Gastrocnemius medialis (tissue), 4 donors: Measurements from ENCODE around the gene RERE. TPM values are rescaled to one million over a fixed set of nuclear protein-coding genes. Genes with fewer than 3 reads are reported as not detected.

Source experiments
- ATAC-seq, 2 donors: fragments of 150-250 bp; one replicate each; pipeline ENCODE4 v1.9.1; 2016
- DNase-seq, 2 donors: peaks; one replicate each; pipeline ENCODE4 v3.0.0-alpha.2; 2019
- H3K27ac ChIP-seq, 4 donors: fragments of 200-600 bp; sonication (generic); 1 replicate in 1 of 4; 2 replicates in 3 of 4; pipeline ENCODE4 v1.5.1; 2016 to 2018; ENCODE audit warnings: mild to moderate bottlenecking in 2 of 4, moderate library complexity in 1 of 4
- H3K27me3 ChIP-seq, 3 donors: fragments of 200-600 bp; sonication (generic) in 2 of 3; 1 replicate in 1 of 3; 2 replicates in 2 of 3; pipeline versions ENCODE4 v1.5.1 to v1.6.0; 2016 to 2019; ENCODE audit warnings: mild to moderate bottlenecking in 1 of 3, moderate library complexity in 1 of 3
- H3K36me3 ChIP-seq, 2 donors: fragments of 200-600 bp; sonication (generic) in 1 of 2; one replicate each; pipeline ENCODE4 v1.5.1; 2017 to 2018
- H3K4me1 ChIP-seq, 2 donors: fragments of 200-600 bp; sonication (generic) in 1 of 2; one replicate each; pipeline ENCODE4 v1.5.1; 2016 to 2017; ENCODE audit warnings: mild to moderate bottlenecking in 2 of 2
- H3K4me3 ChIP-seq, 4 donors: fragments of 200-600 bp; sonication (generic) in 3 of 4; 1 replicate in 1 of 4; 2 replicates in 3 of 4; pipeline ENCODE4 v1.5.1; 2016 to 2019; ENCODE audit warnings: mild to moderate bottlenecking in 2 of 4
- H3K9me3 ChIP-seq, 3 donors: fragments of 200-600 bp; sonication (generic) in 2 of 3; 1 replicate in 1 of 3; 2 replicates in 2 of 3; pipeline ENCODE4 v1.5.1; 2016 to 2019
- POLR2A ChIP-seq, 2 donors: fragments of 450-650 bp; IDR thresholded peaks; one replicate each; pipeline ENCODE4 v1.6.1; 2017; ENCODE audit warnings: antibody characterized with exemption in 2 of 2, mild to moderate bottlenecking in 2 of 2, moderate library complexity in 2 of 2
- in situ Hi-C, 4 donors: fragments of 200-750 bp; cut with MboI; loops; one replicate each; pipeline versions ENCODE4 v1.15.0 to v1.8.0; 2017; ENCODE audit warnings: low sequenced_read_pairs in 4 of 4
- intact Hi-C: fragments of 100-400 bp; cut with DNase I; formaldehyde crosslinking; loops from one replicate; pipeline ENCODE4 v1.15.1; 2023; ENCODE audit warnings: low total_unique reads
- total RNA-seq, 4 donors: library from RNA; depleted of rRNA; stranded (reverse); fragments of >200 nt; gene quantifications; one replicate each; pipeline versions ENCODE4 v1.1.0 to v1.2.3, GENCODE V29; 2016
- TF ChIP-seq, protein P1 (sequence below), 5 experiments: fragments of 450-650 bp in 3 of 5; fragments of 200-600 bp in 2 of 5; sonication (generic) in 2 of 5; IDR thresholded peaks in 4 of 5; conservative IDR thresholded peaks in 1 of 5; 1 replicate in 4 of 5; 2 replicates in 1 of 5; pipeline ENCODE4 v1.5.1; 2016 to 2019; ENCODE audit warnings: antibody characterized with exemption in 5 of 5, mild to moderate bottlenecking in 3 of 5, moderate library complexity in 3 of 5

RERE gene
- total RNA-seq, 4 donors from 2014 or later: 60.8 to 106 (median 102) TPM

DNA sequence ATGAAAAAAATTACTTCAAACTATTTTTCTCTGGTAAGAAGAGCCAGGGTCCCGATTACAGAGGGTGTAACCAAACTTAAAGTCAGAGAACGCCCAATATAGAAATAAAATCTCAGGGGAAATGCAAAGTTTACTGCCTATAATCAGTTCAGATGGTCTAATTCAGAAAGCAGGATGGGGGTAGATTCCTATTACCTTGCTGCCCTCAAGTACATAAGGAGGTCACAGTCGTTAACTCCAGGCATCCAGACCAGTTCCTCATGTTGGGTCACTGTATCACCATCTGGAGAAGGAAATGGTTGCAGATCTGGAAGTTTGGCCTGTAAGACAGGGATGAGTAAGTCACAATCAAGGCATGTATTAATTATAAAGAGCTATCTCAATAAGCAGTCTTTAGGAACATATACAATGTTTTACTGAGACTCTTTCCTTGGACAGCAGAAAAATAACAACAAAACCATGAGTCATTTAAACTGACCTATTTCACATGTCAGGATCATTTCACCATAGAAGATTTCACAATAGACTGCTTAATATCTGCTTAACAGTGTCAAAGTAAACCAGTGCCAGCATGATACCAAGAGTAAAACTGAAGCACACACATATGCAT, 320.1 kb downstream of the RERE start:
- Histone ChIP-seq H3K36me3 (peaks cover 0 to 6% of the 10 kb centered on the region in 2 donors), H3K27ac (peak overlapping the region; percentile 75 to 85 (median 84)), H3K4me3 (no peak overlapping the region), H3K27me3 (no peaks in the 10 kb centered on the region), H3K9me3 (no peaks in the 10 kb centered on the region), H3K4me1 (peaks cover 38 to 51% of the 10 kb centered on the region in 2 donors)
- TF ChIP-seq, protein P1, sequence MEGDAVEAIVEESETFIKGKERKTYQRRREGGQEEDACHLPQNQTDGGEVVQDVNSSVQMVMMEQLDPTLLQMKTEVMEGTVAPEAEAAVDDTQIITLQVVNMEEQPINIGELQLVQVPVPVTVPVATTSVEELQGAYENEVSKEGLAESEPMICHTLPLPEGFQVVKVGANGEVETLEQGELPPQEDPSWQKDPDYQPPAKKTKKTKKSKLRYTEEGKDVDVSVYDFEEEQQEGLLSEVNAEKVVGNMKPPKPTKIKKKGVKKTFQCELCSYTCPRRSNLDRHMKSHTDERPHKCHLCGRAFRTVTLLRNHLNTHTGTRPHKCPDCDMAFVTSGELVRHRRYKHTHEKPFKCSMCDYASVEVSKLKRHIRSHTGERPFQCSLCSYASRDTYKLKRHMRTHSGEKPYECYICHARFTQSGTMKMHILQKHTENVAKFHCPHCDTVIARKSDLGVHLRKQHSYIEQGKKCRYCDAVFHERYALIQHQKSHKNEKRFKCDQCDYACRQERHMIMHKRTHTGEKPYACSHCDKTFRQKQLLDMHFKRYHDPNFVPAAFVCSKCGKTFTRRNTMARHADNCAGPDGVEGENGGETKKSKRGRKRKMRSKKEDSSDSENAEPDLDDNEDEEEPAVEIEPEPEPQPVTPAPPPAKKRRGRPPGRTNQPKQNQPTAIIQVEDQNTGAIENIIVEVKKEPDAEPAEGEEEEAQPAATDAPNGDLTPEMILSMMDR (IDR thresholded peaks at IDR 0.05 in 4 of 5, conservative IDR thresholded peaks at IDR 0.05 in 1 of 5): no peak
- TF ChIP-seq POLR2A (IDR thresholded peaks at IDR 0.05): peak in 1 of 2 donors; percentile 12
- ATAC-seq (peak; percentile 92 to 94), DNase-seq (no peak)
- in situ Hi-C loops: loop anchor here in 1 of 4 donors (5.0 kb wide), 1 partner anchor 60 kb away; no protein-coding TSS in a partner anchor
- intact Hi-C loops: loop anchor here (1.0 to 5.0 kb wide), 2 partner anchors 29 to 55 kb away; no protein-coding TSS in a partner anchor

DNA sequence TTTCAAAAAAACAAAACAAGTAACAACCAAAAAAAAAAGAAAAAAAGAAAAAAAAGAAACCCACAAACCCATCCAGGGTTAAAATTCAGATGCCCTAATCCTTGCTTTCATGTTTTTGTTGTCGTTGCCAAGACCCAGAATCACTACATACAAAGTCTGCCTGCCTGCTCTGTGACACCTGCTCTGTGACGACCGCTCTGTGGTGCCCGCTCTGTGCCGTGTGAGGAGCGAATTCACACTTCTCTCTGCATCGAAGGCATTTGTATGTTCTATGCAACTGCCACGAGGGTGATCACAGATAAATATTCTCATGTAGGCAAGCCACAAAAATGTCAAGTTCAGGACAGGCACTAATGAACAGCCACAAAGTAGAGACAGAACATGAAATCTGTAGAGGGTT, 321.0 kb downstream of the RERE start:
- intact Hi-C loops (loop anchor here (5.0 kb wide), 1 partner anchor 54 kb away; no protein-coding TSS in a partner anchor), in situ Hi-C loops (loop anchor here in 1 of 4 donors (5.0 kb wide), 1 partner anchor 59 kb away; no protein-coding TSS in a partner anchor)
- Histone ChIP-seq H3K4me1 (peaks cover 38 to 51% of the 10 kb centered on the region in 2 donors), H3K27me3 (no peaks in the 10 kb centered on the region), H3K9me3 (no peaks in the 10 kb centered on the region), H3K4me3 (no peak overlapping the region), H3K27ac (peak overlapping the region; percentile 75 to 85 (median 84)), H3K36me3 (peaks cover 0 to 6% of the 10 kb centered on the region in 2 donors)
- DNase-seq (no peak), ATAC-seq (no peak)
- TF ChIP-seq POLR2A (IDR thresholded peaks at IDR 0.05): no peak
- TF ChIP-seq, protein P1 (IDR thresholded peaks at IDR 0.05 in 4 of 5, conservative IDR thresholded peaks at IDR 0.05 in 1 of 5): no peak

DNA sequence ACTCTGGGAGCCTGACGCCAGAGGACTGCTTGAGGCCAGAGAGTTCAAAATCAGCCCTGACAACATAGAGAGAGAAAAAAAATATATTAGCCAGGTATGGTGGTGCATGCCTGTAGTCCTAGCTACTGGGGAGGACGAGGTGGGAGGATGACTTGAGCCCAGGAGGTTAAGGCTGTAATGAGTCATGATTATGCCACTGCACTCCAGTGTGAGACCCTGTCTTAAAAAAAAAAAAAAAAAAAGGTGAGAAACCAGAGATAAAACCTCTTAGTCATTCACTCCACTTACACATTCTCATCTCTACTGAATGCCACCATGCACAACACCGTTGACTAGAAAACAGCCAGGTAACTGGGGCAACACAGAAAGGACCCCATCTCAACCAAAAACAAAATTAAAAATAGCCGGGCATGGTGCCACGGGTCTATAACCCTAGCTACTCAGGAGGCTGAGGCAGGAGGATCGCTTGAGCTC, 321.5 kb downstream of the RERE start:
- no peak overlapping the region for H3K4me3 ChIP-seq
- peaks cover 38 to 51% of the 10 kb centered on the region in 2 donors for H3K4me1 ChIP-seq
- peaks cover 0 to 6% of the 10 kb centered on the region in 2 donors for H3K36me3 ChIP-seq
- DNase-seq (no peak), ATAC-seq (no peak)
- H3K27ac ChIP-seq: peak overlapping the region; percentile 75 to 85 (median 84)
- TF ChIP-seq, protein P1 (IDR thresholded peaks at IDR 0.05 in 4 of 5, conservative IDR thresholded peaks at IDR 0.05 in 1 of 5): no peak
- no peak for TF ChIP-seq POLR2A (IDR thresholded peaks at IDR 0.05)
- intact Hi-C loops: loop anchor here (5.0 kb wide), 1 partner anchor 54 kb away; no protein-coding TSS in a partner anchor
- in situ Hi-C loops: loop anchor here in 1 of 4 donors (5.0 kb wide), 1 partner anchor 59 kb away; no protein-coding TSS in a partner anchor
- H3K27me3 ChIP-seq: no peaks in the 10 kb centered on the region
- H3K9me3 ChIP-seq: no peaks in the 10 kb centered on the region

DNA sequence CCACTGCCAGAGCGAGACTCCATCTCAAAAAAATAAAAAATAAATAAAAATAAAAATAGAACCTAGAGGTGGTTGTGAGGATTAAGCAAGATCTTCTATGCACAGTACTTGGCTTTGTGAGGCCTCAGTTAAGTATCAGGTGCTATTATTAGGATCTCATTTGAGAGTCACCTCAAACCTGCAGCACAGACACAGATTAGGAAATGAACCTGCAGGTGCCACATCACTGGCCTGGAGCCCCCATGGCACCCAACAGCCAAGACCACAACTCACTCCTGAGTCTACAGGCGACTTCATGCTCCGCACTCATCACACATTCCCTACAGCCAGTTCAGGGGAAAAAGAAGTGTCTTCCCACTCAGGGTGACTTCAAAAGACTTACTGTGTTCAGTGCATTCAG, 322.8 kb downstream of the RERE start:
- Histone ChIP-seq H3K27ac (peak overlapping the region; percentile 75 to 85 (median 84)), H3K36me3 (peaks cover 0 to 6% of the 10 kb centered on the region in 2 donors), H3K4me1 (peaks cover 38 to 51% of the 10 kb centered on the region in 2 donors), H3K9me3 (no peaks in the 10 kb centered on the region), H3K27me3 (no peaks in the 10 kb centered on the region), H3K4me3 (no peak overlapping the region)
- ATAC-seq (peak; percentile 67 to 78), DNase-seq (peak in 1 of 2 donors; percentile 46)
- in situ Hi-C loops (loop anchor here in 1 of 4 donors (5.0 kb wide), 1 partner anchor 57 kb away; no protein-coding TSS in a partner anchor), intact Hi-C loops (loop anchor here (5.0 kb wide), 1 partner anchor 52 kb away; no protein-coding TSS in a partner anchor)
- TF ChIP-seq, protein P1 (IDR thresholded peaks at IDR 0.05 in 4 of 5, conservative IDR thresholded peaks at IDR 0.05 in 1 of 5): no peak
- no peak for TF ChIP-seq POLR2A (IDR thresholded peaks at IDR 0.05)
